Measurements from ENCODE around the gene ADIRF.
"Not testable (repeated sequence)": the region's sequence is repeated elsewhere in the genome, so short reads cannot be mapped to it uniquely, and the experiment has no call there.

ADIRF gene

DNA sequence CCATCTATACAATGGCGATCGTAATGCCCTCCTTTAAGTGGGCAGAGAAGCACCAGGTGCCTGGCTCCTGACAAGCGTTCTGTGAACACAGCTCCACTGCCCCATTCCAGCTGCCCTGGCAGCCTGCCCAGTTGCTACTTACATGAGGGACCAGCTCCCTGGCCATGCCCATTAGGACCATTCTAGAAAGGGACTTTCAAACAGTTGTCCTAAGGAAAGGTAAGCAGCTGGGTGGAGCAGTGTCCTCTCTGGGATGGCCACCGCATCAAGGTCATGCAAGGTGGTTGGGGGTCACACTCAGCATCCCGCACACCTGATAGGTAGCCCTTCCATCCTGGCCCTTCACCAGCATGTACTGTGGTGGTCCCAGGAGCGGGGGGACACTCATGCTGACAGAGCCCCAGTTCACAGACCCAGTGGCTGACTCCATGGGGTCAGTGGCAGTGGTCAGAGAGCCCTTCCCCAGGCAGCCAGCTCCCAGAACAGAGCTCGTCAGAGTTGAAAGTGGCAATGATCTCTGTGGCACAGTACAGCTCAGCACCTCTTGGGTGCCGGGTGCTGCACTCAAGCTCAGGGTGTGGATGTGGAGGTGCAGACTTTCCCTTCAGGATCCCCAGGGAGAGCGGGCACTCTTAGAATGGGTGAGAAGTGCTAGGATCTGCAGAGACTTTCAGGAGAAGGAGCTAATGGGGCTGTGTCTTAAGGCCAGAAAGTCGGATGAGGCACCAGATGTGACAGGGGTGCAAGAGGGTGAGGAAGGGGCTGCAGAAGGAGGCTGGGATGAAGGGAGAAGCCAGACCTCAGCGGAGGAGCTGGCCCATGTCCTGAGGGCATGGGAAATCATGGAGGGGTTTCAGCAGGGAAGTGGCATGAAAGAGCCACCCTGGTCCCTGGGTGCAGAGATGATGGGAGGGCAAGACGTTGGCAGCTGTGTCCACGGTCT lies 21.8 kb upstream of the ADIRF start:
- no peak for DNase-seq

DNA sequence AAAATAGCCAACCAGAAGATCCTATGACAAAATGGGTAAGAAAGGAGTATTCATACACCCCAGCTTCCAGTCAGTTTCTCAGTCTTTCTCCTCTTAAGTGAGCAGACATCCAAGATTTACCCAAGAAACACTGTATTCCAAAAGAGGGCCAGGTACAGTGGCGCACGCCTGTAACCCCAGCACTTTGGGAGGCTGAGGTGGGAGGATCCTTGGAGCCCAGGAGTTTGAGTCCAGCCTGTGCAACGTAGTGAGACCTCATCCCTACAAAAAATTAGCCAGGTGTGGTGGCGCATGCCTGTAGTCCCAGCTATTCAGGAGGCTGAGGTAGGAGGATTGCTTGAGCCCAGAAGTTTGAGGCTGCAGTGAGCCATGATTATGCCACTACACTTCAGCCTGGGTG lies 20.5 kb upstream of the ADIRF start:
- DNase-seq, result not testable (repeated sequence)

DNA sequence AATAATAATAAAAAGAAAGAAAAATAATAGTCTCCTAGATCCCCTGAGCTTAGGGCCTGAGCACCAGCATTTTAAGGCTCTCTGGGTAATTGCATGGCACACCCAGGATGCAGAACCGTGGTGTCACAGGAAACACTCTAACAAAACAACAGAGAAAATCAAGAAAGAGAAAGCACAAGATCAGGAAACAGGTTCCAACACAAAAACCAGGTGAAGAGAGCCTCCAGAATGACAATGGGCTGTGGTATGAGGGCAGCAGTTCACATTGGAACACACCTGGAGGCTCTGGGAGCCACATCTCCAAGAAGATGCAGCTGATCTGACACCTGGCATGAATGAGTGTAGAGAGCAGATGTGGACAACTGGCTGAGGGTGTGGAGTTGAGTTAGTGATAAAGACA lies 17.9 kb upstream of the ADIRF start:
- DNase-seq, result peak; percentile 48

DNA sequence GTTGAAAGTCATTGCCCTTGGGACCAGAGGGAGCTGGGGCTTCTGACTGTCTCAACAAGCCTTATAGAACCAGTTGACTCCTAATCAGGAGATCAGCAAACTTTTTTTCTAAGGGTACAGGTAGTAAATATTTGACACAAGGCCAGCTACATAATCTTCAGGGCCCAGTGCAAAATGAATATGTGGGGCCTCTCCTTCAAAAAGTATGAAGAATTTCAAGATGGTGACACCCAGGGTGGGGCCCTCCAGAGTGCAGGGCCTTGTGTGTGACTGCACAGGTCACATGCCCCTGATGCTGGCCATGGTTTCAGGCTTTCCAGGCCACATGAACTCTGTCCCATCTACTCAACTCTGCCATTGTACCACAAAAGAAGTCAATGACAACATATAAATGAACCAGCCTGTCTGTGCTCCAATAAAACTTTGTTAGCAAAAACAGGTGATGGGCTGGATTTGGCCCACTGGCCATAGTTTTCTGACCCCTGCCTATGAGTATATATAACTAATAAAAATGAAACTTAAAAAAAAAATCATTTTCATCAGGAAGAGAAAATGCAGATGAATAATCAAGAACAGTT lies 17.0 kb upstream of the ADIRF start:
- DNase-seq, result no peak

DNA sequence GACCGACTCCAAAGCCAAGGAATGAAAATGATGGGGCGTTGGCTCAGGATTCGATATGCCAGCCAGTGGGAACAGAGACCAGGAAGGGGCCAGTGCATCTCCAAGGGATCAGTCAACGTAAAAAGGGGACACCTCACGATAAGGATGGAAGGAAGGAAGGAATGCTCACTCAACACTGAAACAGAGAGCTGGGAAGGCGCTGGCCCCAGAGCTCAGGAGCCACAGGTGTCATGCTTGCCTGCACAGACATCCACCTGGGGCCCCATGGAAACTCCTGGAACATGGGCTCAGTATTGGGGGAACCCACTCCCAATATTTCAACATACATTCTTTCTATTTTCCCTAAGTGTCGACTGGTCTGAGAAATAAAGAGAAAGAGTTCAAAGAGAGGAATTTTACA lies 16.2 kb upstream of the ADIRF start:
- DNase-seq, result no peak

DNA sequence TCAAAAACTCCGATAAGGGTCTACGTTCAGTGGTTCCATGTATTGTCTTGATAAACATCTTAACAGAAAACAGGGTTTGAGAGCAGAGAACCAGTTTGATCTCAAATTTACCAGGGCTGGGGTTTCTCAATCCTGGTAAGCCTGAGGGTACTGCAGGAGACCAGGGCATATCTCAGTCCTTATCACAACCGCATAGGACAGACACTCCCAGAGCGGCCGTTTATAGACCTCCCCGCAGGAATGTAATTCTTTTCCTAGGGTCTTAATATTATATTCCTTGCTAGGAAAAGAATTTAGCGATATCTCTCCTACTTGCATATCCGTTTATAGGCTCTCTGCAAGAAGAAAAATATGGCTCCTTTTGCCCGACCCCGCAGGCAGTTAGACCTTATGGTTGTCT lies 15.6 kb upstream of the ADIRF start:
- DNase-seq, result not testable (repeated sequence)

DNA sequence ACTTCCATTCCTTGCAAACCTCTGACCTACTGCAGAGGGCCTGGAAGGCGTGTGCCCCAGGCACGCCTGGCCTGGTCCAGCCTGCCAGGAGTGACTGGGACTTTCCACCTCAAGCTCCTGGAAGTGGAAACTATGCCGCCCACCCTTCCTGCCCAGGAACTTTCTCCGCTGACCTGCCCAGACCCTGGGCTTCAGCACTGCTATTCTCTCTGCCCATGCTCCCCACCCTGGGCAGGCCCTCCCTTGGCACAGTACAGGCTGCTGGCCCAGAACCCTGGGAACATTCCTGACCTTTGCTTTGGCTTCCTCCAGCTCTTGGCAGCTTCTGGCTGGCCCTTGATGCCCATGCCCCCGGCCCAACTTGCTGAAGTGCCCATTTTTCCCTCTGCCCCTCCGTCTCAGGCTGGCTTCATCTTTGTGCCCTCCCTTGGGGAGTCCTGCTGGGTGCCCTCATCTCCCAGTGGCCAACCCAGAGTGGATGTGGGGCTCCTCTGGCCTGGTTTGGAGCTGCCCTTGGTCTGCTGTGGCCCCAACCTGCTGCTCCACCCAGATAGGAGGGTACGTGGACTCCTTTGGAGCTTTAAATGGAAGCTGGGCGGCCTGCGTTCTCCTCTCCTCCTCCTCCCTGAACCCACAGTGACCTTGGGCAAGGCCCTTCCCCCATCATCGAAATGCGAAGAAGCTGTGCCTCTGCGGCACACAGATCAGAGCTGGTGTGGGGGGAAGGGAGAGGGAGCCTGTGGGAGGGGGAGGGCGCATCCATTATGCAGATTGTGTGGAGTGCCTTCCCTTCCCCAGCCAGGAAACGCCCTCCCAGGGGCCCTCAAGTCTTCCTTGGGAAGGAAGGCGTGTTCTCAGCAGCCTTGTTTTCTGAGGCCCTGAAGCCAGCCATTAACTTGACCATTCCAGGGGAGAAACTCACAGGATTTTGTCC lies 14.3 kb upstream of the ADIRF start:
- DNase-seq, result no peak

DNA sequence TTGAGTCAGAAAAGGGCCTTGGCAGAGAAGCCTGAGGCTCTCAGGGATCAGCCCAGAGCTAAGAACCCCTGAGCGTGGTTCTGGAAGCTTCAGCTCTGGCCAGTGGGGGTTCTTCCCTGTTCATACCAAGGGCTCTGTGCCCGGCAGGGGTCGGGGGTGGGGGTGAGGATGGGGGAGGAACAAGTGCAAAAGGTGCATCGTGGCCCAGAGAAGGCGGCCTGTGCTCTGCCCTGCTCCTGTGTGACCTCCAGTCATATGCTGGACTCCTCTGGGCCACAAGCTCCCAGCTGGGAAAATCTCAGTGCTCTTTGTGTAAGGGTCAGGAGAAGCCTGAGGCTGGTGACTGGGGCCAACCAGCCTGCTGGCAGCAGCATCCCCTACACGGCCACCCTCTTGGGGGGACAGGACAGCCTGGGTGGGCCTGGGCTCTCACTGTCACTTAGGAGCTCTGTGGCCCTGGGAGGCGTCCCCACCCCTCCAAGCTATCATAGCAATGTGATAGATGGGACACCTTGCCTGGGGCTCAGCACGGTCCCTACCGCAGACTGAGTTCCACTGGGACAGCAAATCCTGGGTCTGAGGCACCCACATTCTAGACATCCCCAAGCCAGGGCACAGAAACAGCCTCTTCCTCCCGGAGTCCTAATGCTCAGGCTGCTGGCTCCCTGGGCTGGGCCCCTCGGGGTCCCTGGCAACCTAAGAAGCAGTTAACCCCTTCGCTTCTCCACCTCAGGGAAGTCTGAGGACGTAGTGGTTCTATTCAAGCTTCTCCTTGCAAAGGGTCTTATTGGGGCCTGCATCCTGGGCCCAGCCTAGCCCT lies 13.4 kb upstream of the ADIRF start:
- no peak for DNase-seq

DNA sequence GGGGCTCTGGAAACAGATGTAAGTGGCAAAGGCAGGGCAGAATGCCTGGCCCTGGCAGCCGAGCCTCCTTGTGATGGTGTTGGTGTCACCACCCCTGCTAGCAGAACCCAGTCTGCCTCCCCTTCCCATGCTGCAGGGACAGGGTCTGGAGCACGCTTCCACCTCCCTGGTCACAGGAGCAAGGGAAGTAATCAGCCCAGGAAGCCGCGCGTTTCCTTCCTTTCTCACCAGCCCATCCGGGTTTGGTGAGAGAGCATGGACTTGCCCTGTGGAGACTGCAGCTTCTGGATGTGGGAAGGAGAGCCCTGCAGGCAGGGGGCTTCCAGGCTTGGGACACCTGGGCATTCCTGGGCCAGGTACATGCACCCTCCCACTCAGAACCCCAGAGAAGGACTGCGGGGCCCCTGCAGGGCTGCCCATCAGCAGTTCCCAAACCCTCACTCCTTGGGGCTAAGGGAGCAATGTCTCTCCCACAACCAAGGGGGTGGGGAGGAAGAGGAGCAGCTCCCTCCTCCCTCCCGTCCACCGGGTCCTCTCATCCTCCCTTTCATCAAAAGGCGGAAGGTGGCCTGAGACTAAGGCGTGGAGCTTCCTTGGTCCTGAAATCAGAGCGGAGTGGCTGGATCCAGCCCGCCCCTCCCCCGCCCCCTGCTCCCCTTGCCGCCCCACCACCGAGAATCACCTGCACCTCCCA lies 12.6 kb upstream of the ADIRF start:
- no peak for DNase-seq

DNA sequence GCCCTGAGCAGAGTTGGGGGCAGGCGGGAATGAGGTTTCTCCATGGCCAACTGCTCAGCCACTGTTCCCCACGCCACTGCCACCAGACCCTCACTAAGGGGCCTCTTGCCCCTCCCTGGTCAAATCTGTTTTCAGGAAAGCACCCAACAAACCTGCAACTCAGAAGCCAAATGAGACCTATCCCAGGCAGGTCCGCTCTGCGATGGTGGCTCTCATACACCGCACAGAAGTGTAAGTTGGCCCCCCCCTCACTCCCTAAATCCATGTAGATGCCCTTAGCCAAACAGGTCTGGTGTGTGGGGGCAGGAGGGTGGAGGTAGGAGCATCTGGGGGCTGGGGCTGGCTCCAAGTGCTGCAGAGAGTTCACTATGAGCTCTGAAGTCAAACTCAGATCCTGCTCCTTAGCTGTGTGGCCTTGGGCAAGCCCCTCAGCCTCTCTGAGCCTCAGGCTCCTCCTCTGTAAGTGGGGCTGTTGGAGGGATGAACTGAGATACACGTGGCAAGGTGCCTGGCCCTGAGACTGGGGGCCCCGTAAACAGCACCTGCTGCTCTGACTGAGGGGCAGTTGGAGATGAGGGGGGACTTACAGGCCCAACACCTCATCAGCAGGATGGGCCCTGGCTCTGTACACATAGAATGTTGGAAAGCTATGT lies 12.0 kb upstream of the ADIRF start:
- no peak for DNase-seq

DNA sequence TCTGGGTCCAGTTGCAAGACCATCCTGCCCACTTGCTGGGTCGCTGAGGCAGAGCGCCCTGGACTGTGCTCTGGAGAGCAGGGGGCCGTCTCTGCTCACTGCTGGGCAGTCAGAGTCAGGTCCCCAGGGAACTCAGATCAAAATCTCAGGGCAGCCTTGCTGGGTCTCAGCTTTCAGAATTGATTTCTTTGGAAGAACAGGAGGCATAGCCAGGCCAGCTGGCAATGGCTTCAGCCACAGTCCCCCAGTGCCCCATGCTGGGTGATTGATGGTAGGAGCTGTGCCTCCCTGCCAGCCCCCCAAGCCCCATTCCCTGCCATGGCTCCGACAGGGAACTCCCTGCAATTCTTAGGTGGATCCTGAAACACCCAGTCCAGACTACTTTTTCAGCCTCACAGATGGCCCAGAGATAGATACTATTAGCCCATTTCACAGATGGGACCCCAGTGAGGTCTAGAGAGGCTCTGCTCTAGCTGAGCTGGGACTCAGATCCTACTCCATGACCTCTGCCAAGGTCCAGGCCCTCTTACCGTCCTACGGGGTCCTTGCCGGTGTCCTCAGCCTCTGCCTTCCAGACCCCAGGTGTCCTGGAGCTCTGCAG lies 11.3 kb upstream of the ADIRF start:
- no peak for DNase-seq

DNA sequence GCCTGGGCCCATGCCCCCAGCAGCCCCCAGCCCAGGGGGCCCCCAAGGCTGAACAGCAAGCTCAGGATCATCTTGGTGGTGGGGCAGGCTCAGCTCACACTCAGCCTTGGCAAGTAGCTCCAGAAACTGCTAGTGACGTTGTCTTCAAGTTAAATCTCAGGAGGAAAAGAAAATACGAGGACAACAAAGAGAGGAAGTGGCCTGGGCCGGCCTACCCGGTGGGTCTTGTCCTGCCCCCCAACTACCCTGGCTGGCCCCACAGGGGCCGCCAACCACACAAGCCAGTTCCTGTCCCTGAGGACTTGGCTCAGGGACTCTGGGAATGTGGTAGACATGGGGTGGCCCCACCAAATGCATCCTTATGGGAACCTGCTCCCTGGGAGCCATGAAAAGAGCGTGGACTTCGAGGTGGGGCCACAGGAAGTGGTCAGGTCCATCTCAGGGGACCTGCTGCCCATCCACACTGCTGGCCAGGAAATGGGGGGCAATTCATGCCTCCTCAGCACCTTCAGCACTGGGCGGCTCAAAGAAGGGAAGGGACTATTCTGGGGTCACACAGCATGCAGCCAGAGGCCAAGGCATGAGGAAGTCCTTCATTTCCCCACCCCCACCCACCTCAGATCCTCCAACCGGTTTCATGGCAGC lies 10.7 kb upstream of the ADIRF start, which contains the start of gene MMRN2:
Gene MMRN2 (minus strand): TSS at position 145 of the 645 bp plus-strand sequence. CDS start 74 bp downstream, at position 71.
- no peak for DNase-seq

DNA sequence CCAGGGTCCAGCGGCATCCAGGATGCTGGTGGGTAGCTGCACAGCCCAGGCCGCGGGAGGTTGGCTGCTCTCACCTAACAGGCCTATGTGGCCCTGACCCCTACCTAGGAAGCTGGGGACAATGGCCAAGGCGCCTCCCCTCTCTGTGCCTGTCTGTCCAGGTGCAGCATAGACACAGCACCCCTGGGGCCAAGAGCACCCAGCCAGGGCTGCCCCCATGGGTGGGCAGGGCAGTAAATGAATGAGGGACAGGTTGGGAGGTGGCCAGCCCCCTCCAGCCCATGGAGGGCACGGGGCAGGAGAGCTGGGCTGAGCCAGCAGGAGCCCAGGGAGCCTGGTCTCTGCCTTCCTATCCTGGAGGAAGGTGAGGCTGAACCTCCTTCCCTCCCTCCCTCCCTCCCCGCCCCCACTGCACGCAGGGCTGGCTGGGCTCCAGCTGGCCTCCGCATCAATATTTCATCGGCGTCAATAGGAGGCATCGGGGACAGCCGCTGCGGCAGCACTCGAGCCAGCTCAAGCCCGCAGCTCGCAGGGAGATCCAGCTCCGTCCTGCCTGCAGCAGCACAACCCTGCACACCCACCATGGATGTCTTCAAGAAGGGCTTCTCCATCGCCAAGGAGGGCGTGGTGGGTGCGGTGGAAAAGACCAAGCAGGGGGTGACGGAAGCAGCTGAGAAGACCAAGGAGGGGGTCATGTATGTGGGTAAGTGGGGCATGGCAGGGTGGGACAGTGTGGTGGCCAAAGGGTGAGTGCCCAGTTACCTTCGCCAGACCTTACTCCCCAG lies 10.0 kb upstream of the ADIRF start, which contains the start of gene SNCG:
Gene SNCG (plus strand): TSS at position 484 of the 785 bp plus-strand sequence. CDS start 99 bp downstream, at position 583.
- DNase-seq, result no peak

DNA sequence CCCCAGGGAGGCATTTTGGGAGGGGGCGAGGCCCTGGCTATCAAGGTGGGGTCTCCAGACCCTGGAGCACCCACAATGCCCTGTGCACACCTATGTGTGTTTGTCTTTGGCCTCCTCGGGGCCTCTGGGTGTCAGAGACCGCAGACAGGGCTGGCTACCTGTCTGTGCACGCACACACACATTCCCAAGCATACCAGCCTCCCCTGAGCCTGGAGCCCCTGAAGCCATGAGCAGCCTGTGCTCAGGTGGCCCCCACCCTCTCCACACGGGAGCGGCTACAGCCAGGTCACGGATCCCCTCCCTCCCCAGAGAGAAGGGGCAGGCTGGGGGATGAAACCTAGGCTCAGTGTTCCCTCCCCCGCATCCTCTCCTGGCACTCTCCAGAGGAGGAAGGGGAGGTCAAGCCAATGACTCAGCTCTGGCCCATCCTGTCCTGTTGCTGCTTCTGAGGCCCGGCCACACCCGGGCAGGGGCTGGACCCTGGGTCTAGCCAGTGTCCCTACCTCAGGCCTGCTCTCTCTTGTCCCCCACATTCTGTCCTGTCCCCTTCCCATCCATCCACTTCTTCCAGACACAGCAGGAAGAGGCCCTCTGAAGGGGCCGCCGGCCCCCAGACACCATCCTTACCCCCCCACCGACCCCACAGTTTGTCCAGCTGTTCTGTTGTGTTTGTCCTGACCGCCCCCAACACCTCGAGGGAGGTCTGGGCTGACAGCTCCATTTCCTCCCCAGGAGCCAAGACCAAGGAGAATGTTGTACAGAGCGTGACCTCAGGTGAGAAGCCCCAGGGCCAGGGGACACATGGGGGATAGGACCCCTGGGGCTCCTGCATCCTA lies 9.2 kb upstream of the ADIRF start:
- no peak for DNase-seq

DNA sequence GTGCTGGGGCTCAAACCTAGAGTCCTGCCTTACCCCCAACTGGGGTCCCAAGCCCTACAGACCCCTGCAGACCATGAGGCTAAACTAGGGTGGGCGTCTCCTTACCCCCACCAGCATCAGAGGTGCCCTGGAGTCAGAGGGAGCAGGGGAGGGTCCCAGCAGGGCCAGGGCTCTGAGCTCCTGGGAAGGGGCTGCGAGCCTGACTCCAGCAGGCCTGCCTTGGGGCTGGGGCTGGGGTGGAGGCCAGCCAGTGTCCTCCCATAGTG lies 8.6 kb upstream of the ADIRF start:
- DNase-seq, result no peak

DNA sequence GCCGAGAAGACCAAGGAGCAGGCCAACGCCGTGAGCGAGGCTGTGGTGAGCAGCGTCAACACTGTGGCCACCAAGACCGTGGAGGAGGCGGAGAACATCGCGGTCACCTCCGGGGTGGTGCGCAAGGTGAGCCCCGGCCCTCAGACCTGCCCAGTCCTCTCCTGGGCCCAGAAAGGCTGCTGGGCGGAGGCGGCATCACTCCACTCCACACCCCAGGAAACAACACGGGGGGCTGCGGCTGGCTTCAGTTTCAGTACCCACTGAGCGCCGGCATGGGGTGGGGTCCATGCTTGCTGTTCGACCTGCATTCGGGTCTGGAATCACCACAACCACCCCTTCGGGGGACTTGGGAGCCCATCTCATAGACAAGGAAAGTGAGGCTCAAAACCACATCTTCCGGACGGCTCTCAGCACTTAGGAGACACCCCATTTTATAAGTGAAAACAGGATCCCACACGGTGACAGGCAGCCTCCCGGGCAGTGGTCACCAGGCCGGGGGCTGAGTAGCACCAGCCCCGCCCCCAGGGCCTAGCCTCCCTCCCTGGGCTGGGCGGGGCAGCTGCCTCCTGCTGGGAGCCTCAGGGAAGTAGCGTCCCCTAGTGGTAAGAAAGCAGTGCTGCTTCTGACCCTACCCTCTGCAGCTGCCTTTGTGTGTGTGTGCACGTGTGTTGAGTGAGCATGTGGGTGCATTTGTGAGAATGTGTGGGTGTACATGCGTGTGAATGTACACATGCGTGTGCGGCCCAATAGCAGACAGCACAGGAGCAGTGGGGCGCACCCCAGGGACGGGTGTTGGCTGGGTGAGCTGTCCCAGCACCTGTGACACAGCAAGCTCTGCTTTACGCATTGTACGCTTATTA lies 8.0 kb upstream of the ADIRF start:
- DNase-seq, result peak; percentile 30

DNA sequence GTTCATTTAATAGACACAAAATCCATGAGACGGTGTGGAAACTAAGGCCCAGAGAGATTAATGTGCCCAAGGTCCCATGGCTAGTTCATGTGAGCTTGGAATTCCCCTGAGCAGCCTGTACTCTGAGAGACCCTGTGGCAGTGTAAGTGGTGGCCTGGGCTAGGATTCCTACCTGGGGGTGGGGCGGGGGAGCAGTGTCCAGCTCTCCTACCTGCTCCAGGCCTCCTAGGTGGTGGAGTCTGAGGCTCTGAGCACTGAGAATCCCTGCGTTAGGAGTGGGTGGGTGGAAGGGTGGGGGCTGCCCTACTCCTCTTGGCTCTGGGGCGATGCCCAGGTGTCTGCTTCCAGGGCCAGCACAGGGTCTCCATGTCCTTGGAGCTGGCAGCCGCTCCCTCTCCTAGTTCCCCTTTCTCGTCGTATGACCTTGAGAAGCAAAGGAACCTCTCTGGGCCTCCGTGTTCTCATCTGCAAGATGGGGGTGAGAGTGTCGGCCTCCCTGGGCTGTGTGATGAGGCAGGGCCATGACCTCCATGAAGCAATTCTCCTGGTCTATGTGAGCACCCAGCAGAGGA lies 7.3 kb upstream of the ADIRF start:
- no peak for DNase-seq

Measured in CD4-positive, alpha-beta T cell treated with Interleukin-6 for 4 hours (primary cell).